HG03520 (cell line): Measurements from ENCODE around the gene HCN1.
"Not testable (repeated sequence)": the region's sequence is repeated elsewhere in the genome, so short reads cannot be mapped to it uniquely, and the experiment has no call there.

Experiments used
- ATAC-seq: cut with Tn5 transposase; IDR thresholded peaks from one replicate; pipeline ENCODE4 v1.9.1; 2021; ENCODE audit warnings: mild to moderate bottlenecking, moderate library complexity; ENCODE audit not compliant: unreplicated experiment

HCN1 gene

DNA sequence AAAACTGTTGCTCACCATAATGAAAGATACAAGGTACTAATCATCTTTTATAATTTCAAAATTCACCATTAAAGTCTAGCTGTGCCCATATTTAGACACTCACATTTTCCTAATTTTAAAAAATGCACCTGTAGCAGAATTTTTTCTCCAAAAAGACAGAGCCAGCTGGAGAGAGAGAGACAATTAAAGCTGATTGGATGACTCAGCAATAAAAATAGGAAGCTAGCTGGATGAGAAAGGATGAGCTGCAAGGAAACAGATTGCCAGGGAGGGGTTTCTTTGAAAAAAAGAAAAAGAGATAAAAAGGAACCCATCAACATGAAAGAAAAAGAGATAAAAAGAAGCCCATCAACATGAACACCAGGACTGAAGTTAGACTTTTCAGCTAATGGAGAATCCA lies 73.8 kb downstream of the HCN1 start:
- no peak for ATAC-seq

DNA sequence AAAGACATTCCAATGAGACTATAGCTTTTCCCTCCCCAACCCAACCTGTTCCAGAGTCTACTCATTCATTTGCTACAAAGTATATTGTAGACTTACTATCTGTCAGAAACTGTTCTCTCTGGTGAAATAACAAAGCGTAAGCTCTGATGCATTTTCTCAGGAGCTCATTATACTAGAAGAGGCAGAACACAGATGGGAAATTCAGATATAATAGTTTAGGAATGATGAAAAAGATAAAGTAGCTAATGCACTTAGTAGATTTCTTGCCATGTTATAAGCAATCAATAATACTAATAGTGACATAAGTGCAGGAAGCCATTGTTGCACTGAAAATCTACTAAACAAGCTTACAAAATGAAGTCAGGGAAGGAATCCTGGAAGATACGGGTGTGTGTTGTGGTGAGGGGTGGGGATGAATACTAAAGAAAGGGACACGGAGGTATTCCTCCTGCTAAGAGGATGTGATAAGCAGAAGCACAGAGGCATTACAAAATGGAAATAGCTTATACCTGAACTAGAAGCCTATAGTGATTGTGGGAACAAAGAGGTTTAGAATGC lies 78.2 kb downstream of the HCN1 start:
- no peak for ATAC-seq

- no peak for ATAC-seq
Measured at GRCh38 chr5:45609661-45610060, 86.5 kb downstream of the HCN1 start.

GRCh38 chr5:45604092-45604491 lies 92.1 kb downstream of the HCN1 start:
- no peak for ATAC-seq

DNA sequence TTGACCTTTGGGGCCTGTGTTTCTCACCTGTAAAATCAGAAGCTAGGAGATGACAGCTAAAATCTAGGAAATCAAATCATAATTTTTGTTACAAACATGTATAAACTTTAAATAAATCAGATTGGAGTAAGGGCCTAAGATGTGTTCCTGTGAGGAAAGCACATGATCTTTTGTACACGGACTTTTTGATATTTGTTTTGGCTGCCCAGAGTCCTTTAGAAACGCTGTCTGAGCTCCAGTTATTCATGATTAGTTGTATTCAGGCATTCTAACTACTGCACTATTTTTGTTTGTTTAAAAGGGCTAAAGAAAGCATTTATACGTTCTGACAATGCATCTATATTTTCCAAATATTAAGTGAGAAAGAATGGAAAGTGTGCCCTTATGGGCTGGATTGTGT lies 94.8 kb downstream of the HCN1 start:
- ATAC-seq, result no peak

DNA sequence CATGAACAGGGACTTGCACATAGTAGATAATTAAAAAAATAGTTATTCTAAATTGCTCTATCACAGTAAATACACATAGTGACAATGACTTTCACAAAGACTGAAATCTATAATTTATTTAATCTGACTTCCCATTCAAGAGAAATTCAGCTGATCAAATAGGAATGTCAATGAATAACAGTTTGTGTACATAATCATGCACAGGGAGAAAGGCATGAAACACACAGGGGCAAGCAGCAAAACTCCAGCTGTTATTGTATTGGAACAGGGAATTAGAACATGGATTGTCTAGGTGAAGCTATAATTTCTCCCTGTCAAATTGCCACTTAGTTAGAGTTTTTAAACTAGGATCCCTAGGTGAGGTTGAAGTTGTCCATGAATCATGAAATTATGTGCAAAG lies 99.9 kb downstream of the HCN1 start:
- no peak for ATAC-seq

- ATAC-seq, result not testable (repeated sequence)
Measured at GRCh38 chr5:45586001-45586400, 110.2 kb downstream of the HCN1 start.

- ATAC-seq, result no peak
Measured at GRCh38 chr5:45578270-45578669, 117.9 kb downstream of the HCN1 start.

- no peak for ATAC-seq
Measured at GRCh38 chr5:45568813-45569212, 127.4 kb downstream of the HCN1 start.

GRCh38 chr5:45542421-45542820 lies 153.8 kb downstream of the HCN1 start:
- ATAC-seq, result no peak

DNA sequence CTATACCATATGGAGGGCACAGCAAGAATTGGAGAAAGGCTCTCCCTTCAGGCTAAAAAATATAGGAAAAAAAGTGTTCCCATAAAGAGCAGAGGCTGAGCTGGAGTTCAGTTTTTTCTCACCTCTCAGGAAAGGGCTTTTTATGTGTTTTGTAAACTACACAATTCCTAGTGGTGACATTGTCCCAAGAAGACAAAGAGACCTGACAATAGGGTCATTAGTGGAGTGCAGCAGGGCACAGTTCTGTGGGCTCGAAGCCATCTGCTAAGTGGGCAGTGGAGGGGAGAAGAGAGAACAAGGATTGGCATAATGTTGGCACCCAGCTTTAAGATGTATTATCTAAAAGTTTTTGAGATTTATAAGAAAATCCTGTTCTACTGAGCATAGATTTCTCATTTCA lies 162.5 kb downstream of the HCN1 start:
- no peak for ATAC-seq

DNA sequence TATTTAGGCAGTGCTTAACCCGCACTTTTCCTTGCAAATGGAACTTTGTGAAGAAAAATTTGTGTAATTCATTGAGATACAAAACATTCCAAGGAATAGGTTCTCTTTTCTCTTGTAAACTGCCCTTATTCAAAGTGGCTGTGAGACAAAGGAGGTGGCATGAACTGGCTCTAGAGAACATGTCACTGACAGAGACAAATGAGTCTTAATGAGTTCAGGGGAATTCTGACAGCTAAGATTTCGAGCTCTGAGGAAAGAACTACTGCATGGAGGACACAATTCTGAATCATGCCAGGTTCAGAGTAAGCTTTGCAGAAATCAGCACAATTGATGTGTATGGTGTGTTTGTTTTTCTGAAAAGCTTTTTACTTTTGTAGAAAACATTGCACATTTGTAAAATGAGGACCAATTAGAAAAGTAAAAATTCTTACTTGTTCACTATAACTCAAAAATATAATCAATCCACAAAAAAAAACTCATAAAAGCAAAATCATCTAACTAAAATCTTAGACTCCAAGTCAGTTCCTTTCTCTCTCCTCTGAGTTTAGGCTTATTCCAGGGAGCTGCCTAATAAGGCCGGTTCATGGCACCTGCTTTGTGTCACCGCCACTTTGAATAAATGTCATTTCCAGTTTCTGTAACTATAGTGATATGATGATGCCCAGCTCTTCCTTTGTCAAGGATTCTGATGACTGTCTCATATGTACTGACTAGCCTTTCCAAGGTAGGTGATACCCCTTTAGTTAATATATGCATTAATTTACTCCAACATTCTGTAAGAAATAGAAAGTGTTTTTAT lies 163.2 kb downstream of the HCN1 start:
- no peak for ATAC-seq

DNA sequence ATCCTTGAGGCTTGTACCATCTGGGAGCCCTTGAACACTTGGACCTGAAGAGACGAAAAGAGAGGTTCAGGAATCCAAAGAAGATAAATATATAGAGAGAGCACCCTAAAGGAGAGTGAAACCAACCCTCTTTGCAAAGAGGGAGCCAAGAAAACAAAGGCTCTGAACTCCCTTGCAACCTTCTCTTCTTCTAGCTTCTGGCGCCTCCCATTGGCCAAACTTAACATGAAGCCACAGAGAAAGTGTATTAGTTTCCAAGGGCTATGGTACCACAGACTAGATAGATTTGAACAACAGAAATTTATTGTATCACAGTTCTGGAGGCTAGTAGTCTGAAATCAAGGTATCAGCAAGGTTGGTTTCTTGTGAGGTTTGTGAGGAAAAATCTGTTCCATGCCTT lies 175.1 kb downstream of the HCN1 start:
- ATAC-seq, result no peak

DNA sequence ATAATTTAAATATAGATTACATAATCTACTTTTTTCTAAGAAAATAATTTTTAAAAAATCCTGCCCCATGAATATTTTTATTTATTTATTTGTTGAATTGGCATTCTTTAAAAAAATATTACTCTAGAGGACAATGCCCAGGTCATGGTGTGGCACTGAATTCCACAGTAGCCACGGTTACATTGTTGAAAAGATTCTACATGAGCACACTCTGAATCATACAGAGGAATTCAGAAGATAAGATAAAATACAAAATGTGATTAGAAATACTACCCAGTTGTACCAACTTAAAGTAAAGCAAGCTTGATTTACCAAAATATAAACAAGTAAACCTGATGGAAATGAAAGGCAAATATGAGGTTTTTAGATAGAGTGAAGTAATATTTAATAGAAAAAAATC lies 183.7 kb downstream of the HCN1 start:
- no peak for ATAC-seq

DNA sequence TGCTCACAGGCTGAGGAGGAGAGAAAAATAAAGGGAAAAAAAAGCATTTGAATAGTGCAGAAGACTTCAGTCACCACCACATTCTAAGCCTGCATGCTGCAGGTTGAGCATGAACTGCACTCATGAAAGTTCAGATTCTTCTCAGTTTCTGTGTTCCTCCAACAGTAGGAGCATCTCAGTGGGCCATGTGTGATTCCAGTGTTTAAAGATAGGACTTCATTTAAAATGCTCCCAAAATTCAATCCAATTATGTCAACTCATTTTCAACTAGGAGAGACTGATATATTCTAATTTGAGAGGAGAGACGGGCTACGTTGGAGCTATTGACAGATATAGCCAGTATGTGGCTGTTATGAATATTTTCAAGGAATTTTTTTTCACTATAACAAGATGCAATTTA lies 186.8 kb downstream of the HCN1 start:
- ATAC-seq, result no peak

- no peak for ATAC-seq
Measured at GRCh38 chr5:45508135-45508534, 188.0 kb downstream of the HCN1 start.

DNA sequence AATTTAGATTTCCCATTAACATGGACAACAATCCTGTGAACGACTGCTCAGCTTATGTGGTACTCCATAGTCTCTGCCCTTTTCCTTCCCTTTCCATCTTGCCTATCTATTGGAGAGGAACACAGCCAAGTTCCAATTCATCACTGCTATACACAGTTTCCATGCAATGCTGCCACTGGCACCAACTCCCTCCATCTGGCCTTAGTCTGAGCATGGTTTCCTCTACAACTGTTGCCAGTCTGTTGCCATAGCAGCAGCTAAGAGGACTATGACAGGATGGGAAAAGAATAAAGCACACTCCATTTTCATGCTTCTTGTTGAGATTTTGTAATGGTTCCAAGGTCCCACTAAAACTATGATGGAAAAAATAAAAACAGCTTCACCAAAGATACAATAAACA lies 189.0 kb downstream of the HCN1 start:
- no peak for ATAC-seq

DNA sequence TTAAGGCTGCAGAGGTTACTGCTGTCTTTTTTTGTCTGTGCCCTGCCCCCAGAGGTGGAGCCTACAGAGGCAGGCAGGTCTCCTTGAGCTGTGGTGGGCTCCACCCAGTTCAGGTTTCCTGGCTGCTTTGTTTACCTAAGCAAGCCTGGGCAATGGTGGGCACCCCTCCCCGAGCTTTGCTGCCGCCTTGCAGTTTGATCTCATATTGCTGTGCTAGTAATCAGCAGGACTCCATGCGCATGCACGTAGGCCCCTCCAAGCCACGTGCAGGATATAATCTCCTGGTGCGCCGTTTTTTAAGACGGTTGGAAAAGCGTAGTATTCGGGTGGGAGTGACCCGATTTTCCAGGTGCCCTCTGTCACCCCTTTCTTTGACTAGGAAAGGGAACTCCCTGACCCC lies 197.2 kb downstream of the HCN1 start:
- not testable (repeated sequence) for ATAC-seq

DNA sequence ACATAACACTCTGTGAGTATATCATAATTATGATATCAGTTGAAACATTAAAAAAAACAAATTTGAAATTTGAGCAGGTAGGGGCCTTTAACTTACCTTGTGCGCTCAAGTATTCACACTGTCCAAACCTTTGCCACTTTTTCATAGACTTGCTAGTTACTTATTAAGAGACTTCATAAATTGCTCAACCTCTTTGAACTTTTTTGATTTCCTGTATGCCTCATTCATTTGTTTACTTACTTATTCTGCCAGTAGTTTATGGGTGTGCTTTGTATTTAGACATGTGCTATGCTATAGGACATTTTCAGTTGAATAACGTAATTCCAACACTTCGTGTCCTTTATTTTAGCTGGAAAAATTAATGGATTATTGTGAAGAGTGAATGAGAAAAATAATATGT lies 204.8 kb downstream of the HCN1 start:
- no peak for ATAC-seq

DNA sequence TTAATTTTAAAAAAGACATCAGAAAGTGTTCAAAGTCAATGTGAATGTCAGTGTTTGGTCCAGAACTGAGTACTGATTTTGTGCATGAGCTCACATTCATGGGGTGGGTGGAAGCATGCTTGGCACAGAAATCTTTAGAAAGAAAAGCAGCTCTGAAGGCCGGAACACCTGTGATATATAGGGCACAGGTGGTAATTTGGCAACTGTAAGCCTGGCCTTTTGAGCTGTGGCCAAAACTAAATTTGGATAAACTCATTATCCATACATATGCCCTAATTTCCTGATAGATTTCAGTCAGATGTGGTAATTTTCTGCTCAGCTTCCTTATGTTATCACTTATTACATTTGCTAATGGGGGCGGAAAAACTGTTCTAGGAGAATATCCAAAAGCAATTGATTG lies 211.4 kb downstream of the HCN1 start:
- ATAC-seq, result no peak

GRCh38 chr5:45454114-45454513 lies 242.1 kb downstream of the HCN1 start:
- no peak for ATAC-seq

GRCh38 chr5:45444856-45445255 lies 251.3 kb downstream of the HCN1 start:
- not testable (repeated sequence) for ATAC-seq

- ATAC-seq, result no peak
Measured at GRCh38 chr5:45440466-45440865, 255.7 kb downstream of the HCN1 start.
